Measurements from ENCODE around the gene DMGDH. TPM values are rescaled to one million over a fixed set of nuclear protein-coding genes. Genes with fewer than 3 reads are reported as not detected.

The DMGDH gene
- total and polyA plus RNA-seq, 2 donors (not counting 1 experiment from before 2014, with no cell fraction given): 0.47 to 0.63 TPM

GRCh38 chr5:78997090-78997489, 72.4 kb downstream of the DMGDH start:
- H3K4me1 ChIP-seq (ENCODE audit: control insufficient read depth in 2 of 2, insufficient read depth in 2 of 2, low read length in 2 of 2): no peaks in the 10 kb centered on the region
- H4K20me1 ChIP-seq (ENCODE audit: control insufficient read depth, insufficient read depth, low read length, poor library complexity, severe bottlenecking): no peaks in the 10 kb centered on the region
- Mint-ChIP-seq H3K27me3 (peaks cover 4% of the 10 kb centered on the region), H3K9me3 (ENCODE audit: insufficient read depth) (no peaks in the 10 kb centered on the region), H3K27ac (no peak overlapping the region), H3K4me1 (no peaks in the 10 kb centered on the region), H3K4me3 (no peak overlapping the region)
- H3K79me2 ChIP-seq (ENCODE audit: control insufficient read depth, insufficient read depth, low read length): no peaks in the 10 kb centered on the region
- DNase-seq (no peak), ATAC-seq (ENCODE audit: low read depth) (no peak)
- WGBS (ENCODE audit: insufficient coverage): no CpG with 5 or more reads among the region's 2 CpGs
- no peak overlapping the region for H3K4me3 ChIP-seq (ENCODE audit: control extremely low read depth in 1 of 5, extremely low read depth in 1 of 5, insufficient read depth in 1 of 5, low read depth in 2 of 5, low read length in 4 of 5)
- CTCF ChIA-PET: interaction anchor here (0.6 kb wide), 1 partner anchor 523 kb away, joined by 4 read pairs; no protein-coding TSS in a partner anchor
- H3K9me3 ChIP-seq (ENCODE audit: control extremely low read depth in 1 of 3, control insufficient read depth in 2 of 3, insufficient read depth in 1 of 3, low read length in 2 of 3): no peaks in the 10 kb centered on the region
- no peaks in the 10 kb centered on the region for H3K27me3 ChIP-seq (replicated peaks in 1 of 4; ENCODE audit: control extremely low read depth in 1 of 4, control insufficient read depth in 3 of 4, insufficient read depth in 4 of 4, low read length in 3 of 4)
- H3K9ac ChIP-seq (ENCODE audit: low read length): no peak overlapping the region
- H3K27ac ChIP-seq (ENCODE audit: low read length in 2 of 2): no peak overlapping the region
- H3K36me3 ChIP-seq (replicated peaks in 1 of 2; ENCODE audit: control extremely low read depth in 1 of 2, control insufficient read depth in 1 of 2, extremely low read depth in 1 of 2, insufficient read depth in 2 of 2, low read length in 1 of 2): no peaks in the 10 kb centered on the region
- intact Hi-C loops (cut with micrococcal nuclease): no loop called here
- TF ChIP-seq EZH2 (IDR thresholded peaks at IDR 0.05; ENCODE audit: borderline replicate concordance, insufficient read depth, low read depth, low read length, poor library complexity, severe bottlenecking) (no peak), CTCF (IDR thresholded peaks at IDR 0.05) (no peak)
- POLR2A ChIA-PET: no interaction called here
- no peak overlapping the region for H2AFZ ChIP-seq (ENCODE audit: insufficient read depth, low read depth, low read length, poor library complexity, severe bottlenecking)
- no peak overlapping the region for H3K4me2 ChIP-seq (replicated peaks; ENCODE audit: low read depth, low read length, poor library complexity, severe bottlenecking)

- H4K20me1 ChIP-seq (ENCODE audit: control insufficient read depth, insufficient read depth, low read length, poor library complexity, severe bottlenecking): no peaks in the 10 kb centered on the region
- no peak overlapping the region for H3K4me2 ChIP-seq (replicated peaks; ENCODE audit: low read depth, low read length, poor library complexity, severe bottlenecking)
- H3K4me1 Mint-ChIP-seq: no peaks in the 10 kb centered on the region
- H2AFZ ChIP-seq (ENCODE audit: insufficient read depth, low read depth, low read length, poor library complexity, severe bottlenecking): no peak overlapping the region
- ATAC-seq (ENCODE audit: low read depth) (no peak), DNase-seq (no peak)
- no peaks in the 10 kb centered on the region for H3K9me3 ChIP-seq (ENCODE audit: control extremely low read depth in 1 of 3, control insufficient read depth in 2 of 3, insufficient read depth in 1 of 3, low read length in 2 of 3)
- H3K9me3 Mint-ChIP-seq (ENCODE audit: insufficient read depth): no peaks in the 10 kb centered on the region
- ChIA-PET CTCF (interaction anchor here (0.6 to 1.3 kb wide), 3 partner anchors 26 to 35 kb away, joined by 3 to 4 read pairs (median 3); no protein-coding TSS in a partner anchor), POLR2A (no interaction called here)
- no peak overlapping the region for H3K4me3 Mint-ChIP-seq
- no peaks in the 10 kb centered on the region for H3K79me2 ChIP-seq (ENCODE audit: control insufficient read depth, insufficient read depth, low read length)
- H3K27ac Mint-ChIP-seq: no peak overlapping the region
- H3K4me1 ChIP-seq (ENCODE audit: control insufficient read depth in 2 of 2, insufficient read depth in 2 of 2, low read length in 2 of 2): no peaks in the 10 kb centered on the region
- intact Hi-C loops (cut with micrococcal nuclease): no loop called here
- H3K27ac ChIP-seq (ENCODE audit: low read length in 2 of 2): no peak overlapping the region
- WGBS (ENCODE audit: insufficient coverage): 100% methylated on average over 2 of the region's 2 CpGs
- H3K27me3 Mint-ChIP-seq: peaks cover 4% of the 10 kb centered on the region
- TF ChIP-seq EZH2 (IDR thresholded peaks at IDR 0.05; ENCODE audit: borderline replicate concordance, insufficient read depth, low read depth, low read length, poor library complexity, severe bottlenecking) (no peak), CTCF (IDR thresholded peaks at IDR 0.05) (no peak)
- no peaks in the 10 kb centered on the region for H3K27me3 ChIP-seq (replicated peaks in 1 of 4; ENCODE audit: control extremely low read depth in 1 of 4, control insufficient read depth in 3 of 4, insufficient read depth in 4 of 4, low read length in 3 of 4)
- H3K9ac ChIP-seq (ENCODE audit: low read length): no peak overlapping the region
- H3K36me3 ChIP-seq (replicated peaks in 1 of 2; ENCODE audit: control extremely low read depth in 1 of 2, control insufficient read depth in 1 of 2, extremely low read depth in 1 of 2, insufficient read depth in 2 of 2, low read length in 1 of 2): no peaks in the 10 kb centered on the region
- no peak overlapping the region for H3K4me3 ChIP-seq (ENCODE audit: control extremely low read depth in 1 of 5, extremely low read depth in 1 of 5, insufficient read depth in 1 of 5, low read depth in 2 of 5, low read length in 4 of 5)
Measured at GRCh38 chr5:78995521-78996007, 73.9 kb downstream of the DMGDH start.
